ENCODE measurements around the gene CYB5A.

GRCh38 chr18:74249181-74249968, 42.4 kb downstream of the CYB5A start:
- TF ChIP-seq, protein P1, sequence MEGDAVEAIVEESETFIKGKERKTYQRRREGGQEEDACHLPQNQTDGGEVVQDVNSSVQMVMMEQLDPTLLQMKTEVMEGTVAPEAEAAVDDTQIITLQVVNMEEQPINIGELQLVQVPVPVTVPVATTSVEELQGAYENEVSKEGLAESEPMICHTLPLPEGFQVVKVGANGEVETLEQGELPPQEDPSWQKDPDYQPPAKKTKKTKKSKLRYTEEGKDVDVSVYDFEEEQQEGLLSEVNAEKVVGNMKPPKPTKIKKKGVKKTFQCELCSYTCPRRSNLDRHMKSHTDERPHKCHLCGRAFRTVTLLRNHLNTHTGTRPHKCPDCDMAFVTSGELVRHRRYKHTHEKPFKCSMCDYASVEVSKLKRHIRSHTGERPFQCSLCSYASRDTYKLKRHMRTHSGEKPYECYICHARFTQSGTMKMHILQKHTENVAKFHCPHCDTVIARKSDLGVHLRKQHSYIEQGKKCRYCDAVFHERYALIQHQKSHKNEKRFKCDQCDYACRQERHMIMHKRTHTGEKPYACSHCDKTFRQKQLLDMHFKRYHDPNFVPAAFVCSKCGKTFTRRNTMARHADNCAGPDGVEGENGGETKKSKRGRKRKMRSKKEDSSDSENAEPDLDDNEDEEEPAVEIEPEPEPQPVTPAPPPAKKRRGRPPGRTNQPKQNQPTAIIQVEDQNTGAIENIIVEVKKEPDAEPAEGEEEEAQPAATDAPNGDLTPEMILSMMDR (IDR thresholded peaks at IDR 0.05; ENCODE audit: low read depth, low read length): no peak
- TF ChIP-seq EZH2phosphoT487 (IDR thresholded peaks at IDR 0.05; ENCODE audit: low read depth): no peak

All from OCI-LY3 (cell line).